Caco-2 (cell line): Measurements from ENCODE around the gene JUP. TPM values are rescaled to one million over a fixed set of nuclear protein-coding genes. Genes with fewer than 3 reads are reported as not detected.

Experiments
- BruUV-seq: library from RNA; stranded (reverse); fragments of 400-500 nt; replicated peaks from 2 replicates; lab custom pipeline; 2021; lab: Mats Ljungman, UMichigan
- CTCF ChIA-PET: fragments of 300-600 bp; sonication (Branson Sonifier 250); formaldehyde crosslinking; loops from one replicate; lab custom pipeline; 2022; ENCODE audit warnings: antibody characterized with exemption; lab: Charles Lee
- POLR2A ChIA-PET: fragments of 300-600 bp; sonication (Branson Sonifier 250); formaldehyde crosslinking; loops from one replicate; lab custom pipeline; 2022; ENCODE audit warnings: antibody characterized with exemption; lab: Charles Lee
- DNase-seq, 2 experiments: peaks; one replicate each; pipeline versions ENCODE4 v3.0.0 to v3.0.0-alpha.2; 2020 to 2022
- H3K27me3 ChIP-seq: replicated peaks from 2 replicates; pipeline ENCODE4 v1.6.0; 2011; ENCODE audit warnings: low read length; ENCODE audit not compliant: control insufficient read depth, insufficient read depth
- H3K36me3 ChIP-seq: 2 replicates; pipeline ENCODE4 v1.5.1; 2011; ENCODE audit warnings: low read length; ENCODE audit not compliant: control insufficient read depth, insufficient read depth
- H3K4me1 ChIP-seq: fragments of 250-450 bp; sonication (Bioruptor Pico); 2 replicates; pipeline ENCODE4 v1.5.1; 2020; ENCODE audit warnings: mild to moderate bottlenecking
- H3K4me3 ChIP-seq: 2 replicates; pipeline ENCODE4 v1.5.1; 2011; ENCODE audit warnings: low read depth, mild to moderate bottlenecking, control low read depth, low read length
- H3K9me3 ChIP-seq: fragments of 250-450 bp; sonication (Bioruptor Pico); 2 replicates; pipeline ENCODE4 v1.5.1; 2020; ENCODE audit warnings: mild to moderate bottlenecking, moderate library complexity
- H3K27ac Mint-ChIP-seq: one replicate; pipeline ENCODE4 v1.8.0; 2022; ENCODE audit warnings: mixed read lengths; ENCODE audit not compliant: unreplicated experiment
- H3K27me3 Mint-ChIP-seq: one replicate; pipeline ENCODE4 v1.8.0; 2022; ENCODE audit warnings: mixed read lengths; ENCODE audit not compliant: insufficient read depth, unreplicated experiment
- H3K36me3 Mint-ChIP-seq: one replicate; pipeline ENCODE4 v1.8.0; 2022; ENCODE audit warnings: mild to moderate bottlenecking, mixed read lengths; ENCODE audit not compliant: insufficient read depth, unreplicated experiment
- H3K4me1 Mint-ChIP-seq: one replicate; pipeline ENCODE4 v1.8.0; 2022; ENCODE audit warnings: low read depth, mixed read lengths; ENCODE audit not compliant: unreplicated experiment
- H3K4me3 Mint-ChIP-seq: one replicate; pipeline ENCODE4 v1.8.0; 2022; ENCODE audit warnings: mild to moderate bottlenecking, moderate library complexity, mixed read lengths; ENCODE audit not compliant: unreplicated experiment
- H3K9me3 Mint-ChIP-seq: one replicate; pipeline ENCODE4 v1.8.0; 2022; ENCODE audit warnings: mixed read lengths; ENCODE audit not compliant: unreplicated experiment
- intact Hi-C: fragments of 100-400 bp; cut with micrococcal nuclease; formaldehyde crosslinking; loops from one replicate; pipeline ENCODE4 v1.10.0; 2022; ENCODE audit not compliant: unreplicated experiment
- total RNA-seq: library from RNA; stranded (reverse); gene quantifications from 2 replicates; pipeline ENCODE4 v1.2.3, GENCODE V29; 2022
- TF ChIP-seq, protein P1 (sequence below), 2 experiments: fragments of 200-600 bp in 1 of 2; IDR thresholded peaks; 1 replicate in 1 of 2; 2 replicates in 1 of 2; pipeline versions ENCODE4 v1.5.1 to v1.8.0; 2011 to 2022; ENCODE audit warnings: antibody characterized with exemption in 1 of 2, control low read depth in 1 of 2, inconsistent platforms in 1 of 2, low read depth in 1 of 2, low read length in 1 of 2, mild to moderate bottlenecking in 1 of 2, moderate library complexity in 1 of 2; ENCODE audit not compliant: insufficient read depth in 1 of 2, severe bottlenecking in 1 of 2, unreplicated experiment in 1 of 2

JUP gene
- total RNA-seq, 1 experiment from 2014 or later, result 419 TPM

DNA sequence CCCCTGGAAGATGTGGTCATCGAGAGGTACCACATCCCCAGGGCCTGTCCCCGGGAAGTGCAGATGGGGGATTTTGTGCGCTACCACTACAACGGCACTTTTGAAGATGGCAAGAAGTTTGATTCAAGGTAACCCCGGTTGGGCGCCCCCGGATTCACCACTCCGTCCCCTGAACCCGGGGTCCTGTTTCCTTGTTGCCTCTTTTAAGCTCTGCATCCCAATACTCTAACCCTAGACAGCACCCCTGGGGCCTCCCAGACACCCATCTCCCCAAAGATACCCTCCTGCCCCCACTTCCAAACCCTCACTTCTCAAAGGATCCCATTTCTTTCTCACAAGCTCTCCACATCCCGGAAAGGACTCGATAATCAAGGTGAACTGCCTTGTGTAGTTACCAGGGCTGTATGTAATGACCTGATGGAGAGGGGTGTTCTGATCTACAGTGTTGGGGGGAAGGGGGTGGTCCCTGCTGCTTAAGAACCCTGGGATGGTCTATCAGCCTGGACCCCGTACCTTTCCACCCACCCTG lies 26.7 kb upstream of the JUP start:
- Histone ChIP-seq H3K9me3 (no peaks in the 10 kb centered on the region), H3K27me3 (no peaks in the 10 kb centered on the region), H3K4me1 (peaks cover 17% of the 10 kb centered on the region), H3K4me3 (peak overlapping the region; percentile 91), H3K36me3 (peaks cover 3% of the 10 kb centered on the region)
- POLR2A ChIA-PET, result interaction anchor here (0.6 to 3.7 kb wide), 4 partner anchors 24 to 124 kb away, joined by 3 to 44 read pairs (median 10); partner anchors contain the start of genes EIF1 and JUP
- TF ChIP-seq, protein P1, sequence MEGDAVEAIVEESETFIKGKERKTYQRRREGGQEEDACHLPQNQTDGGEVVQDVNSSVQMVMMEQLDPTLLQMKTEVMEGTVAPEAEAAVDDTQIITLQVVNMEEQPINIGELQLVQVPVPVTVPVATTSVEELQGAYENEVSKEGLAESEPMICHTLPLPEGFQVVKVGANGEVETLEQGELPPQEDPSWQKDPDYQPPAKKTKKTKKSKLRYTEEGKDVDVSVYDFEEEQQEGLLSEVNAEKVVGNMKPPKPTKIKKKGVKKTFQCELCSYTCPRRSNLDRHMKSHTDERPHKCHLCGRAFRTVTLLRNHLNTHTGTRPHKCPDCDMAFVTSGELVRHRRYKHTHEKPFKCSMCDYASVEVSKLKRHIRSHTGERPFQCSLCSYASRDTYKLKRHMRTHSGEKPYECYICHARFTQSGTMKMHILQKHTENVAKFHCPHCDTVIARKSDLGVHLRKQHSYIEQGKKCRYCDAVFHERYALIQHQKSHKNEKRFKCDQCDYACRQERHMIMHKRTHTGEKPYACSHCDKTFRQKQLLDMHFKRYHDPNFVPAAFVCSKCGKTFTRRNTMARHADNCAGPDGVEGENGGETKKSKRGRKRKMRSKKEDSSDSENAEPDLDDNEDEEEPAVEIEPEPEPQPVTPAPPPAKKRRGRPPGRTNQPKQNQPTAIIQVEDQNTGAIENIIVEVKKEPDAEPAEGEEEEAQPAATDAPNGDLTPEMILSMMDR (IDR thresholded peaks at IDR 0.05; ENCODE audit: insufficient read depth in 1 of 2, low read depth in 1 of 2, low read length in 1 of 2, severe bottlenecking in 1 of 2, unreplicated experiment in 1 of 2), result no peak
- Mint-ChIP-seq H3K4me3 (peak overlapping the region; percentile 99), H3K27ac (peak overlapping the region; percentile 97), H3K27me3 (no peaks in the 10 kb centered on the region), H3K36me3 (peaks cover 45% of the 10 kb centered on the region), H3K4me1 (peaks cover 6% of the 10 kb centered on the region), H3K9me3 (no peaks in the 10 kb centered on the region)
- no TSS peak for BruUV-seq
- intact Hi-C loops, result no loop called here
- no peak for DNase-seq
- CTCF ChIA-PET, result interaction anchor here (0.5 to 3.5 kb wide), 8 partner anchors 13 to 915 kb away, joined by 3 to 44 read pairs (median 4); partner anchors contain the start of genes JUP and ODAD4

DNA sequence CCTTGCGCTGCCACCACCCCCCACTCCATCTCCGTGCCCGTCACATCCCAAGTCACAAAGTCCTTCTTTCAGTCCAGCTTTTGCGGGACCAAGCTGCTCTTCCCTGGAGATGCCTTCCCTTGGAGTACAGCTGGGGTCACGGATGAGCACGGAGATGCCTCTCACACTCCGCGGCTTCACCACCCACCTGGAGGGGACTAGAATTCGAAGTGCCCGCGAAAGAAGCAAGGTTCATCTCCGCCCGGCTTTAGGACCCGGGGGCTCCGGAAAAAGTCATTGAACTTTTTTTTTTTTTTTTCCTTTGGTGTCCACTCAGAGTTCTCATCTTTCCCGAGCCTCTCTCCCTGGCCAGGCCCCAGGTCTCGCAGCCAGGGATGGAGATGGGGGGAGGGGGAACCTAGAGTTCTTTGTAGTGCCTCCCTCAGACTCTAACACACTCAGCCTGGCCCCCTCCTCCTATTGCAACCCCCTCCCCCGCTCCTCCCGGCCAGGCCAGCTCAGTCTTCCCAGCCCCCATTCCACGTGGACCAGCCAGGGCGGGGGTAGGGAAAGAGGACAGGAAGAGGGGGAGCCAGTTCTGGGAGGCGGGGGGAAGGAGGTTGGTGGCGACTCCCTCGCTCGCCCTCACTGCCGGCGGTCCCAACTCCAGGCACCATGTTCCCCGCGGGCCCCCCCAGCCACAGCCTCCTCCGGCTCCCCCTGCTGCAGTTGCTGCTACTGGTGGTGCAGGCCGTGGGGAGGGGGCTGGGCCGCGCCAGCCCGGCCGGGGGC lies 26.1 kb upstream of the JUP start, which contains the start of gene FKBP10:
FKBP10 (plus strand) TSS at position 624 of the 771 bp plus-strand sequence; CDS start at position 655, 31 bp downstream.
- Histone ChIP-seq H3K36me3 (peaks cover 3% of the 10 kb centered on the region), H3K9me3 (no peaks in the 10 kb centered on the region), H3K4me1 (peaks cover 17% of the 10 kb centered on the region), H3K4me3 (peak within 1 kb of the TSS; percentile 91), H3K27me3 (no peaks in the 10 kb centered on the region)
- Mint-ChIP-seq H3K4me3 (peak within 1 kb of the TSS; percentile 99), H3K36me3 (peaks cover 43% of the 10 kb centered on the region), H3K4me1 (peaks cover 6% of the 10 kb centered on the region), H3K9me3 (no peaks in the 10 kb centered on the region), H3K27ac (peak within 1 kb of the TSS; percentile 97), H3K27me3 (no peaks in the 10 kb centered on the region)
- BruUV-seq, result no TSS peak
- ChIA-PET CTCF (interaction anchor here (0.5 to 3.5 kb wide), 11 partner anchors 11 to 914 kb away, joined by 3 to 44 read pairs (median 4); partner anchors contain the start of genes JUP and ODAD4), POLR2A (interaction anchor here (0.5 to 3.7 kb wide), 7 partner anchors 24 to 124 kb away, joined by 3 to 44 read pairs (median 4); partner anchors contain the start of genes EIF1, JUP and KLHL11)
- peak; percentile 88 to 90 for DNase-seq
- TF ChIP-seq, protein P1 (IDR thresholded peaks at IDR 0.05; ENCODE audit: insufficient read depth in 1 of 2, low read depth in 1 of 2, low read length in 1 of 2, severe bottlenecking in 1 of 2, unreplicated experiment in 1 of 2), result no peak
- intact Hi-C loops, result loop anchor here (1.0 kb wide), 3 partner anchors 26 to 53 kb away; partner anchors contain the start of genes JUP and KLHL11
